Measurements from ENCODE around the gene TM6SF1. TPM values are rescaled to one million over a fixed set of nuclear protein-coding genes. Genes with fewer than 3 reads are reported as not detected.

The TM6SF1 gene
- total and polyA plus RNA-seq, 4 donors, result 0.65 to 2.1 (median 1.3) TPM

- no peak overlapping the region for H3K9ac ChIP-seq (ENCODE audit: low read depth in 1 of 2, low read length in 2 of 2)
- no peak for DNase-seq (ENCODE audit: low spot score)
- H3K4me1 ChIP-seq (ENCODE audit: control insufficient read depth in 4 of 4, insufficient read depth in 4 of 4, low read length in 3 of 4), result no peaks in the 10 kb centered on the region
- H3K27me3 ChIP-seq (ENCODE audit: control insufficient read depth in 4 of 4, insufficient read depth in 4 of 4, low read length in 3 of 4), result peaks cover 0 to 7% (median 4%) of the 10 kb centered on the region in 4 donors
- no peak overlapping the region for H3K27ac ChIP-seq (ENCODE audit: low read depth in 1 of 2, low read length in 2 of 2)
- H3K9me3 ChIP-seq (ENCODE audit: control insufficient read depth in 4 of 4, low read length in 3 of 4), result no peaks in the 10 kb centered on the region
- 75% methylated on average over 5 of the region's 5 CpGs for WGBS
- H3K36me3 ChIP-seq (ENCODE audit: control insufficient read depth in 4 of 4, insufficient read depth in 3 of 4, low read depth in 1 of 4, low read length in 3 of 4), result no peaks in the 10 kb centered on the region
- H3K4me3 ChIP-seq (ENCODE audit: low read depth in 1 of 3, low read length in 3 of 3), result no peak overlapping the region
- TF ChIP-seq FOXA2 (IDR thresholded peaks at IDR 0.05) (no peak), EGR1 (IDR thresholded peaks at IDR 0.05; ENCODE audit: low read depth in 2 of 2) (no peak), HNF4A (conservative IDR thresholded peaks at IDR 0.05) (no peak), REST (IDR thresholded peaks at IDR 0.05) (no peak), ATF3 (IDR thresholded peaks at IDR 0.05) (no peak), RAD21 (IDR thresholded peaks at IDR 0.05) (no peak), NR2F2 (IDR thresholded peaks at IDR 0.05) (no peak), MAX (IDR thresholded peaks at IDR 0.05) (no peak), CTCF (IDR thresholded peaks at IDR 0.05; ENCODE audit: low read depth, low read length, missing input control) (no peak), SP1 (IDR thresholded peaks at IDR 0.05) (no peak)
Observed at GRCh38 chr15:83081256-83082014, 26.0 kb upstream of the TM6SF1 start.

GRCh38 chr15:83082730-83083386 is 24.6 kb upstream of the TM6SF1 start:
- WGBS, result 59% methylated on average over 5 of the region's 5 CpGs
- DNase-seq (ENCODE audit: low spot score), result no peak
- Histone ChIP-seq H3K36me3 (ENCODE audit: control insufficient read depth in 4 of 4, insufficient read depth in 3 of 4, low read depth in 1 of 4, low read length in 3 of 4) (no peaks in the 10 kb centered on the region), H3K27me3 (ENCODE audit: control insufficient read depth in 4 of 4, insufficient read depth in 4 of 4, low read length in 3 of 4) (peaks cover 0 to 7% (median 4%) of the 10 kb centered on the region in 4 donors), H3K9ac (ENCODE audit: low read depth in 1 of 2, low read length in 2 of 2) (no peak overlapping the region), H3K4me1 (ENCODE audit: control insufficient read depth in 4 of 4, insufficient read depth in 4 of 4, low read length in 3 of 4) (no peaks in the 10 kb centered on the region), H3K27ac (ENCODE audit: low read depth in 1 of 2, low read length in 2 of 2) (no peak overlapping the region), H3K9me3 (ENCODE audit: control insufficient read depth in 4 of 4, low read length in 3 of 4) (no peaks in the 10 kb centered on the region), H3K4me3 (ENCODE audit: low read depth in 1 of 3, low read length in 3 of 3) (no peak overlapping the region)
- TF ChIP-seq EGR1 (IDR thresholded peaks at IDR 0.05; ENCODE audit: low read depth in 2 of 2) (no peak), HNF4A (conservative IDR thresholded peaks at IDR 0.05) (no peak), NR2F2 (IDR thresholded peaks at IDR 0.05) (no peak), RAD21 (IDR thresholded peaks at IDR 0.05) (no peak), SP1 (IDR thresholded peaks at IDR 0.05) (no peak), GABPA (IDR thresholded peaks at IDR 0.05 in 1 of 2, conservative IDR thresholded peaks at IDR 0.05 in 1 of 2) (no peak), MAX (IDR thresholded peaks at IDR 0.05) (no peak), HNF4G (IDR thresholded peaks at IDR 0.05) (no peak), TAF1 (conservative IDR thresholded peaks at IDR 0.05) (no peak), CTCF (IDR thresholded peaks at IDR 0.05; ENCODE audit: low read depth, low read length, missing input control) (no peak), RXRA (IDR thresholded peaks at IDR 0.05) (no peak), REST (IDR thresholded peaks at IDR 0.05) (no peak), FOXA2 (IDR thresholded peaks at IDR 0.05) (no peak), JUND (IDR thresholded peaks at IDR 0.05) (no peak), YY1 (IDR thresholded peaks at IDR 0.05) (no peak), ATF3 (IDR thresholded peaks at IDR 0.05) (no peak)
